ENCODE measurements around the gene OR2B2.
"Not testable (repeated sequence)": the region's sequence is repeated elsewhere in the genome, so short reads cannot be mapped to it uniquely, and the experiment has no call there.

Gene OR2B2

DNA sequence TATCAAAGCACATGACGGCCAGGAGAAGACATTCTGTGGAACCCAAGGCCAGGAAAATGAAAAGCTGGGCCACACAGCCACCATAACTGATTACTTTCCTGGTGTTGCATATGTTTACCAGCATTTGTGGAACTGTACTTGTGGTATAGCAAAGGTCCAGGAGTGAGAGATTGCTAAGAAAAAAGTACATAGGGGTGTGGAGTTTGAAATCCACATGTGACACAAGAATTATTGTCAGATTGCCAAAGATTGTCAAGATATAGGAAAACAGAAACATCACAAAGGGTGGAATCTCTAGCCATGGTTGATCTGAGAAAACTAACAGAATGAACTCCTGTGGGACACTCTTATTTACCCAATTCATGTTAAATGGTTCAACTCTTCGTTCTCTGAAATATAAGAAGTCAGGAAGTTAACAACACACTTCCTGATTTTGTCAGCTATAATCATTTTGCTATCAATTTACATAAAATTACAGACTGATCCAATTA is at the start of gene OR2B2:
Gene OR2B2 (minus strand): TSS at position 441 of the 491 bp plus-strand sequence. CDS start 77 bp downstream, at position 364.
- DNase-seq (ENCODE audit: low read depth) = no peak

DNA sequence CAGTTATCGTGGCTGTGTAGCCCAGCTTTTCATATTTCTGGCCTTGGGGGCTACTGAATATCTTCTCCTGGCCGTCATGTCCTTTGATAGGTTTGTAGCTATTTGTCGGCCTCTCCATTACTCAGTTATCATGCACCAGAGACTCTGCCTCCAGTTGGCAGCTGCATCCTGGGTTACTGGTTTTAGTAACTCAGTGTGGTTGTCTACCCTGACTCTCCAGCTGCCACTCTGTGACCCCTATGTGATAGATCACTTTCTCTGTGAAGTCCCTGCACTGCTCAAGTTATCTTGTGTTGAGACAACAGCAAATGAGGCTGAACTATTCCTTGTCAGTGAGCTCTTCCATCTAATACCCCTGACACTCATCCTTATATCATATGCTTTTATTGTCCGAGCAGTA is 45.3 kb upstream of the OR2B2 start:
- DNase-seq (ENCODE audit: low read depth) = no peak

DNA sequence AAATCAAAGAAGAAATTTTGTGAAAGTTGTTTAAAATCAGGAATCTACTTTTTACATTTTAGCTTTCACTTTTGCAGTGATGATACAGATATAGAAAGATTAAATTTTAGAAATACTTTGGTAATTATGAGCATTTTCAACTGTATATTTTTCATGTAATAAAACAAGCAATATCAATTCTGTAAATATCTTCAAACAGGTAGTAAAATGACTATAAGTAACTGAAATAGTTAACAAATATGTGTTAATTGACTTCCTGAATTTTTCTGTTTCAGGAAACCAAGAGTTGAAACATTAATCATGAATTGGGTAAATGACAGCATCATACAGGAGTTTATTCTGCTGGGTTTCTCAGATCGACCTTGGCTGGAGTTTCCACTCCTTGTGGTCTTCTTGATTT is 44.7 kb upstream of the OR2B2 start, which contains the start of gene OR2B6:
Gene OR2B6 (plus strand): TSS at position 301 of the 400 bp plus-strand sequence. CDS start 0 bp downstream, at position 301.
- DNase-seq (ENCODE audit: low read depth) = no peak

DNA sequence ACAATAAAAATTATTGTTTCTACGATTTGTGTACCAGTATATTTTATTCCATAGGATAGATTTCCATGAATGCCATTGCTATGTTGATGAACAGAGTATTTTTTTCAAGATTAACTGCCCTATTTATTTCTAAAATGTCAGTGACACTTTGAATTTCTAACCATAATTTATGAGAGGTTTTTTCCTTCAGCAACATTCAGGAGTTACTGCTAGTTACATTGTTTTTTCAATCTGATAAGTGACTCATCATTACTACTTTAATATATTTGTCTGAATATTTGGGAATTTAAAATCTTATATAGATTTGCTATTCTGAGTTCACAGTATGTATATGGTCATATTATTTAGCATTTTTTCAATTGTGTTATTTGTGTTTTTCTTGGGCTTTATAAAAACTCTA is 38.8 kb upstream of the OR2B2 start:
- no peak for DNase-seq (ENCODE audit: low read depth)

DNA sequence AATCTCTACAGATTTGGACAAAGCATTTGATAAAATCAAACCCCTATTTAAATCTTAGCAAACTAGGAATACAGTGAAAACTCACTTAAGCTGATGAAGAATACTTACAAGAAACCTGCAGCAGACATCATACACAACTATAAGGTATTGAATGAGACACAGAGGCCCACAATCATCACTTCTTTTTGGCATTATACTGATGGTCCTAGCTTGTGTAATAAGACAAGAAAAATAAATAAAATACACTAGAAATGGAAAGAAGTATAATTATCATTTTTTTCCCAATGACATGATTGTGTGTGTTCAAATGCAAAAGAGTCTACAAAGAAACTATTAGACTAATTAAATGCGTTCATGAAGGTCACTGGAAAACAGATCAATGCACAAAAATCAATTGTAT is 36.0 kb upstream of the OR2B2 start:
- no peak for DNase-seq (ENCODE audit: low read depth)

DNA sequence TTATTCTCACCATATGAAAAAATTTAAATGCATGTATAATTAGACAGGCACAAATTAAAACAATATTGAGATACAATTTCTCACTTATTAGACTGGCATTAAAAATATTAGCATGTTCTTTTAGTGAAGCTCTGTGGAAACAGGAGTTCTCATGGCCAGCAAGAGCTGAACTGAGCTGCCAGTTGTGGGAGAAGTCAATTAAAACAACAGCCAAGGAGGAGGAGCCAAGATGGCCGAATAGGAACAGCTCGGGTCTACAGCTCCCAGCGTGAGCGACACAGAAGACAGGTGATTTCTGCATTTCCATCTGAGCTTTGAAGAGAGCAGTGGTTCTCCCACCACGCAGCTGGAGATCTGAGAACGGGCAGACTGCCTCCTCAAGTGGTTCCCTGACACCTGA is 30.9 kb upstream of the OR2B2 start:
- DNase-seq (ENCODE audit: low read depth) = not testable (repeated sequence)

DNA sequence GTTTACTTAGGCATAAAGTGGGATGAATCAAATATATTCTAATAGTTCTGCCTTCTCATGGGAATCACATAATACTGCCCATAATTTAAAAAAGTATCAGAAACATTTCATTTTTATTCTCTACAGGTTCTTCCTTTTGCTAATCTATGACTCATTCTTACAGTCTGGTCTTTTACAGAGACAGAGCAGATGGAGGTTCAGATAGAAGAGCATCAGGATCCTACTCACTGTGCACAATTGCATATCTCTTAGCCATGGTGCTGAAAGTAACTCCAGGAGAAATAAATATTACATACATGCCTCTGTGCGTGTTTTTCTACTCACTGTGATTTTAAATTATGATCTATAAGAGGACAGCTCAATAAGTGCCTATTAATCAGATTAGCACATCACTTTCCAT is 28.6 kb upstream of the OR2B2 start:
- DNase-seq (ENCODE audit: low read depth) = peak; percentile 8

DNA sequence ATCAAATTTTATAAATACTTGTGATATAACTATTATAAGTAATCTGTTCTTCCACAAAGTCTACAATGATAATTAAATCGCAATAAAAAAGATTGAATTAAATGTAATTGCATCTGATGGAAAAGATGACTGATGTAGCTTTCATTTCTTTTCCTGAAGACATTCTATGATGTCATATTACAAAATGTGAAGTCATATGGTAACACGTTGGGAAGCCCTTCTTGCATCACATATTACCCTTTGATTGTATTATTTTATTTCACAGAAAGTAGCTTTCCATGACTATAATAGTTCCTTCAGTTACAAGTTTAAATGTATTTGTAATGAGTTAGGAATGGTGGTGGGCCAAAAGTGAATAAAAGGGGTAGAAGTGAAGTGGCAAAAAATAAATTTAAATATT is 19.0 kb upstream of the OR2B2 start:
- no peak for DNase-seq (ENCODE audit: low read depth)

DNA sequence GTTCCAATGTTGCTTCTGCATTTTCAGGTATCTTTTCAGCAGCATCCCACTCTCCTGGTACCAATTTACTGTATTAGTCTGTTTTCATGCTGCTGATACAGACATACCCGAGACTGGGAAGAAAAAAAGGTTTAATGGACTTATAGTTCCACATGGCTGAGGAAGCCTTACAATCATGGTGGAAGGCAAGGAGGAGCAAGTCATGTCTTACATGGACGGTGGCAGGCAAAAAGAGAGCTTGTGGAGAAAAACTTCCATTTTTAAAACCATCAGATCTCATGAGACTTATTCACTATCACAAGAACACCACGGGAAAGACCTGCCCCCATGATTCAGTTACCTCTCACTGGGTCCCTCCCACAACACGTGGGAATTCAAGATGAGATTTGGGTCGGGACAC is 17.7 kb upstream of the OR2B2 start:
- not testable (repeated sequence) for DNase-seq (ENCODE audit: low read depth)

DNA sequence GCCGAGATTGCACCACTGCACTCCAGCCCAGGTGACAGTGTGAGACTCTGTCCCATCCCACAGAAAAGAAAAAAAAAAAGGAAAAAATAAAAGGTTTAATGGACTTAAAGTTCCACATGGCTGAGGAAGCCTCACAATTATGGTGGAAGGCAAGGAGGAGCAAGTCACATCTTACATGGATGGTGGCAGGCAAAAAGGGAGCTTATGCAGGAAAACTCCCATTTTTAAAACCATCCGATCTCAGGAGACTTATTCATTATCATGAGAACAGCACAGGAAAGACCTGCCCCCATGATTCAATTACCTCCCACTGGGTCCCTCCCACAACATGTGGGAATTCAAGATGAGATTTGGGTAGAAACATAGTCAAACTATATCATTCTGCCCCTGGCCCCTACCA is 15.8 kb upstream of the OR2B2 start:
- DNase-seq (ENCODE audit: low read depth) = not testable (repeated sequence)

DNA sequence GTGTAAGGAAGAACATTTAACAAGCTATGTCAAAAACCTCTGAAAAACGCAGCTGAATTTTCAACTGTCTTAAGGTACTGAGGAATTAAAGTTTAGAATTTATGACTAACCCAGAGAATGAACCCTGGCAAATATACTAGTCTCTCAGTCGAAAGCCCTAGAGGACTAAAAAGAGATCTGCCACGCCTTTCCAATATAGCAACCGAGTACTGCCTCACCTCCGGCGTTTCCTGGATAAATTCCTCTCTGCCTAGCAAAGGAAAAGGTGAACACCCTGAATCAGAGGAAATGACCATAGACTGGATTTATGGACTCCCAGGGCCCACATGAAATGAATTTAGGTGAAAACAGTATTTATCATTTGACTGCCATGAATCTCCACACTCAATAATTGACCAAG is 12.0 kb upstream of the OR2B2 start:
- no peak for DNase-seq (ENCODE audit: low read depth)

DNA sequence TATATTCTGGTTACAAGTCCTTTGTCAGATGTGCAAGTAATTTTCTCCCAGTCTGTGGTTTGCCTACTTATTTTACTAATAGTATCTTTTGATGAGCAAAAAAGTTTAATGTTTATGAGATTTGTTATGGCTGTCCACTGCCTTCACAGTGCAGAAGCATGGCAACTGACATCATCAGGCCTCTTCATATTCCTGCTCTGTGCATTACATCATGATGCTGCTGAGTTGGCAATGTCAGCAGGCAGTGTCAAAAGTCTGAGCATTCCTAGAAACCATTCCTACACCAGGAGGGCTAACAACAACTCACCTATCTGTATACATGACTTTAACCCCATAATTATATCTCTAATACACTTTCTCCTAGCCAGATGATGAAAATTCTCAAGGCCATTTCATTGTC is 10.8 kb upstream of the OR2B2 start:
- no peak for DNase-seq (ENCODE audit: low read depth)

DNA sequence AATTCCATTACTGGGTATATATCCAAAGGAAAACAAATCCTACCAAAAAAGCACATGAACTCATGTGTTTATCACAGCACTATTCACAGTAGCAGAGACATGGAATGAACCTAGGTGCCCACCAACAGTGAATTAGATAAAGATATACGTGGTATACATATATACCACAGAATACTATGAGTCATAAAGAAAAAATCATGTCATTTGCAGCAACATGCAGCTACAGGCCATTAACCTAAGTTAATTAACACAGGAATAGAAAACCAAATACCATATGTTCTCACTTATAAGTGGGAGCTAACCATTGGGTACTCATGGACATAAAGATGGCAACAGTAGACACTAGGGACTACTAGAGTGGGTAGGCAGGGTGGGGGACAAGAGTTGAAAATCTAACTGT is 4.2 kb downstream of the OR2B2 start:
- no peak for DNase-seq (ENCODE audit: low read depth)

DNA sequence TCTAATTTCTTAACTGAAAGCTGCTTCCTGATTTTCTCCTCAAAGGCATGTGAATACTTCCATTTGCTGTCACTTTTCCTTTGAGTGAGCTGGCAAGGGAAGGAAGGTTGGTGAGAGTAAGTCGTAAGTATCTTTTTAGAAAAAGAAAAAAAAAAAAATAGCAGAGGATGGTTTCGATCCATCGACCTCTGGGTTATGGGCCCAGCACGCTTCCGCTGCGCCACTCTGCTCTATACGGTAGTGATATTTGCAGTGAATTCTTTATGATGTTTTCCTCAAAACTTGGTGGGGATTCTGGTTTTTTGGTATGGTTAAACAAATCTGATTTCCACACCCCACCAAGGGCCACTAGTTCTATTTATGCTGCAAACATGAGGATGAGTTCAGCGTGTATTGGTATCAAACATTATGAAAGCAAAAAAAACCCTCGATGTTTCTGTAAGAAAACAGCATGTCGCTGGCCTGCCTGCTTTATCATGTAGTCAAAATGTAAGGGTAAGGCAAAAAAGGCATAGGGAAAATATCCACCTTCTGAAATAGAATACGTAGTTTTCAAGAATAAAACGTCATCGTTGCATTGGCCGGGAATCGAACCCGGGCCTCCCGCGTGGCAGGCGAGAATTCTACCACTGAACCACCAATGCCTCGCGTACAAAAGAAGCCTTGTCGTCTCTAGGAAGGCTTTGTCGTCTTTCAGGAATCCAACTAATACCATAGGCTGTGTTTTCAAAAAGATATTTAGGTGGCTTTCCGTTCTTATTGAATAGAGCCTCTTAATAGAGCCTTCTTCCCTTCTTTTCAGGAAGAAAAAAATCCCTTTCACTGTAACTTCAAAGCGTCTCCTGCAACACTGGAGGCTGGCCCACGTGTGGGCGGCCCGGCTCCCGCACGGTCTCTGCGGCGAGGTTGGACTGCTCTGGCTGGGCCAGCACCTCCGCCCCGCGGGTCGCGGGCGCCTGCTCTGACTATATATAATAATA is 9.6 kb downstream of the OR2B2 start:
- peak; percentile 84 for DNase-seq (ENCODE audit: low read depth)

DNA sequence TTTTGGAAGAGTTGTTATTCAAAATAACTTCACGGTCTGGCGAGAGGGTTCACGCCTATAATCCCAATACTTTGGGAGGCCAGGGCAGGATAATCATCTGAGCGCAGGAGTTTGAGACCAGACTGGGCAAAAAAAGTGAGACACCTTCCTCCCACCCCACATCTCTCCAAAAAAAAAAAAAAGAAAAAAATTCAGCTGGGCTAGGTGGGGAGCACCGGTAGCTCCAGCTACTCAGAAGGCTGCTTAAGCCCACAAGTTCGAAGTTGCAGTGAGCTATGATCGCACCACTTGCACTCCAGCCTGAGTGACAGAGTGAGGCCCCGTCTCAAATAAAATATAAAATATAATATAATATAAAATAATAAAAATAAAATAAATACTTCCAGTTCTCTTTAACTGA is 10.4 kb downstream of the OR2B2 start:
- DNase-seq (ENCODE audit: low read depth) = no peak

DNA sequence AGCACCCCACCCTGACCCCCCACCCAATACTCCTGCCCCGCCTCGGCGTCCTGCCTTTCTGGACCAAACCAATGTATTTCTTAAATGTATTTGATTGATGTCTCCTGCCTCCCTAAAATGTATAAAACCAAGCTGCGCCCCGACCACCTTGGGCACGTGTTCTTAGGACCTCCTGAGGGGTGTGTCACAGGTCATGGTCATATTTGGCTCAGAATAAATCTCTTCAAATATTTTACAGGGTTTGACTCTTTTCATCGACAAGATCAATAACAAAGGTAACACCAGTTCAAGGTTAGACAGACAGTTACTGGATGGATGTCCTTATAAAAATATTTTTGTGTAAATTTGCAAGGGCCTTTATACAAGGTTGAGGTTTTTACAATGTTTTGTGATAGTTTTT is 12.0 kb downstream of the OR2B2 start:
- not testable (repeated sequence) for DNase-seq (ENCODE audit: low read depth)

DNA sequence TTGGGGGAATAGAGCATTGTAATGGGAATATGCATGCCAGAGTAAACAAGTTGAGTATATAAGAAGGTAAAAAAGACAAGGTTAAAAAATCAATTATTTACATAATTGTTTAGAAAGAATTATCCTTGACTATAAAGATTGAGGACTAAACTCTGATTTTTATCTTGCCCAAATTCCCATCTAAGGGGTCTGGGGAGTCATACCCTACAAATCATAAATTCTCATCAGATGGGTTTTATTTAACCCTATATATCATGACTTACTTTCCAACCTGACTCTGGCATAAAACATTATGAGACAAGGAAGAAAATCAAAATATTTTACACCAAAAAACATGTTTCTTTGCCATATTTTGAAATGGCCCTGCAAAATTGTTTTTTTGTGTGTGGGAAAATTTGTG is 12.7 kb downstream of the OR2B2 start:
- no peak for DNase-seq (ENCODE audit: low read depth)

DNA sequence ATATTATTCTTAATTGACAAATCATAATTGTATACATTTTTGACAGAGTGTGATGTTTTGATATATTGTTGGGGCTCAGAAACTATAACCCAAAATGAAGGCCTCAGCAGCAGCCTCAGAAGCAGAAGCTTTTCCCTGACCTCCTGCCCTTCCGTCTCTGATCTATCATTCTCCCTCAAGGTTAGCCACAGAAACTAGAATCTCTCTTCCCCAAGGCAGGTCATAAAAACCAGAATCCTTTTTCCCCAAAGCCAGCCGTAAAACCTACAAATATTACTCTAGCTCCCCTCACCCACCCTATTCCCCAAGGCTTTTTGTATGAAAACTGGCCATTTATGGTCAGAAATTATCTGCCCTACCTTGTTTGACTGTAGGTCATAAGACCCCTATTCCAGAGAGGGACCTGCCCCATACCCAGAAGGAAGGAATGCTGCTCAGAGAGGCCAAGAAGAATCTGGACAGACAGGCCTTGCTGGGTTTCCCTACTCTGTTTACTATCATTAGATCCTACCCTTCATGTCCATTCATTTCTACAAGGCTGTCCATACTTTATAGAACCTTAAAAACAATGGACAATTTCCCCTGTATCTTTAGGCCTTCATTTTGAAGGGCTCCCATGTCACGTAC is 14.5 kb downstream of the OR2B2 start:
- DNase-seq (ENCODE audit: low read depth) = no peak

DNA sequence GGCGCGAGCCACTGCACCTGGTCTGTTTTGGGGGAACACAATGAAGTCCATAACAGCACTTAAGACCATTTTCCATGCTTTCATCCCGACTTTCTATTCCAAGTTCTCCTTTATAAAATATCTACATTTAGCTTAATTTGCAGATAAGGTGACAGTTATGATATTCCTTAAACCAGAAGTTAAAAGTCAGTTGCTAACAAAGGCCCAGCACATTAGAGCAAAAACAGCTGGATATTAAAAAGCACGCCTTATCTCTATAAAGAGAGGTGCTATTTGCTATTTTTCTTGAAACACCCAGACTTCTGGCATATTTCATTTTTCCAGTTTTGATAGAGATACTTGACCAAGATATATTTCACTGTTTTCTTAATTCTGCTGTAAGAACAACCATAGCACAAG is 15.8 kb downstream of the OR2B2 start:
- DNase-seq (ENCODE audit: low read depth) = no peak

DNA sequence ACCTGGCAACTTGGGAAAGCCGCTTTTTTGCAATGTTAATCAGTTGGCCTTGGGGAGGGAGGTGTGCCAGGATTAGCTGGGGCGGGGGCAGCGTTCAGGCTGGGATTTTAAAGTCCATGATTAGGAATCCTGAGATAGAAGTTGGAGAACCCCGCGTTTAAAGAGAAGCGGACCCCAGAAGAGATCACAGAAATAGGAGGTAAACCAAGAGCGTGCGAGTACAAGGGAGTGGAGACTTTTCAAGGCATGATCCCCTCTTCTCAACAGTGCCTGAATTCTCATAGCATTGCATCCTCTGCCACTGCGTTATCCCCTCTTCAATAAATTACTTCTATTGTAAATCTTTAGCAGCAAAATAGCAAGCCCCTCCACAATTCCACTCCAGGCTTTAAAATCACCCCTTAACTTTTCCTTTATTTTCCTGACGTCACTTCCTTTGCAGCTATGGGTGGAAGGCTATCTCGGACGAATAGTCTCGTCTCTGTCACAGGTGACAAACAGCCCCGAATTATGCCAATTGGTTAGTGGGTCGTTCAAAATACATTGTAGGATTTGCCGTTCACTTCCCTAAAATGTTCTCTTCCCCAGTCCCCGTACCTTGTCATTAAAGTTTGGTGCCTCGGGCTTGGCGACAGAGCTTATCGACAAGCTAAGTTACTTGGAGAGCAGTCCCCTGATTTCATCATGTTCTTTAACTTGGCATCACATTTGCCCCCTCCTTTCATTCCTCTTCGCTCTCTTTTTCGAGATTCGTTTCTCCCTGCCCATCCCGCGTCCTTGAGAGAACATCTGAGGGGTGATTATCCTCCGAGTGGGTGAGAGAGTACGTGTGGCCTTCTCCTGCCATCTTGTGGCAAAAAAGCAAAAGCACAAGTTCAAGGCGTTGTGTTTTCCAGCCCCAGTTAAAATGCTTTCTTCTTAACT is 17.1 kb downstream of the OR2B2 start:
- DNase-seq (ENCODE audit: low read depth) = peak; percentile 92

DNA sequence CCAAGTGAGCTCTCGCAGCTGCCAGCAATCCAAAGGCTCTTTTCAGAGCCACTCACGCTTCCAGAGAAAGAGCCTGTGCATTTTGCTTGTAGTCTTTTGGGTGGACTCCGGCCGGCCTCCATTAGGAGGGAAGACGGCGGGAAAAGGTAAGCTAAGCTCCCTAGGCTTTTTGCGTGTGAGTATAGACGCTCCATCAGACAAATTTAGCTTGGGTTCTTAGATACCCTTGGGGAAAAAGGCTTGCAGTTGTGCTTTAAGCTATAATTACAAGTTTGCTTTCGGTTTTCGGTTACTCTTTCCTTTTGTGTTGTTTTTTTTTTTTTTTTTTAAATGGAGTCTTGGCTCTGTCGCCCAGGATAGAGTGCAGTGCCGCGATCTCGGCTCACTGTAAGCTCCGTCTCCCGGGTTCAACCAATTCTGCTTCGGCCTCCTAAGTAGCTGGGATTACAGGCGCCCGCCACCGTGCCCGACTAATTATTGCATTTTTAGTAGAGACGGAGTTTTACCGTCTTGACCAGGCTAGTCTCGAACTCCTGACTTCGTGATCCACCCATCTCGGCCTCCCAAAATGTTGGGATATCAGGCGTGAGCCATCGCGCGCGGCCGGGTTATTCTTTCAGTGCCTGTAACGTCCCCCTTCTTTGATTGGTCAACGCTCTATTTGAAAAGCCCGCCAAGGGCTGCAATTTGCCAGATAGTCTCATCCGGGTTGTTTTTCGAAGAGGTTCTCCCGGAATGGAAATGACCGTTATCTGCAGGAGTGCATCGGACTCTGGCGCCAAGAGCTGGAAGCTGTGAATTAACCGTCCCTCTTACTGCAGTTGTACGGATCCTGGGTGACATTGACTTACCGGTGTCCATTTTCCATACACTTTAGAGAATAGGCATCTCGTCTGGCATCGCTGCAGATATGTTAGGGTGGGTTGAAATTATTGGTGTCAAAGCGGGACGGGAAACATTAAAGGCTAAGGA is 18.1 kb downstream of the OR2B2 start:
- peak; percentile 96 for DNase-seq (ENCODE audit: low read depth)

Data from ELR (cell line).